Kidney epithelial cell (primary cell): ENCODE data around the gene PRIMA1. TPM values are rescaled to one million over a fixed set of nuclear protein-coding genes. Genes with fewer than 3 reads are reported as not detected.

Experiments used
- DNase-seq: peaks from one replicate; pipeline ENCODE4 v3.0.0-alpha.2; 2010; ENCODE audit warnings: low read depth
- H3K27me3 ChIP-seq: 2 replicates; pipeline ENCODE4 v1.6.0; 2011; ENCODE audit warnings: low read length; ENCODE audit not compliant: control insufficient read depth, insufficient read depth
- H3K36me3 ChIP-seq: 2 replicates; pipeline ENCODE4 v1.5.1; 2011; ENCODE audit warnings: low read length; ENCODE audit not compliant: control insufficient read depth, insufficient read depth
- H3K4me3 ChIP-seq: 2 replicates; pipeline ENCODE4 v1.5.1; 2011; ENCODE audit warnings: low read depth, mild to moderate bottlenecking, control low read depth, low read length
- CTCF ChIP-seq: IDR thresholded peaks from 2 replicates; pipeline ENCODE4 v1.5.1; 2011; ENCODE audit warnings: mild to moderate bottlenecking, moderate library complexity, low read length, control low read depth, inconsistent platforms; ENCODE audit not compliant: insufficient read depth, poor library complexity, severe bottlenecking
- total RNA-seq: library from RNA; depleted of rRNA; stranded (reverse); fragments of >200 nt; gene quantifications from 2 replicates; pipeline ENCODE4 v1.2.3, GENCODE V29; 2015

PRIMA1 gene
- total RNA-seq, 1 donor from 2014 or later, result not detected

DNA sequence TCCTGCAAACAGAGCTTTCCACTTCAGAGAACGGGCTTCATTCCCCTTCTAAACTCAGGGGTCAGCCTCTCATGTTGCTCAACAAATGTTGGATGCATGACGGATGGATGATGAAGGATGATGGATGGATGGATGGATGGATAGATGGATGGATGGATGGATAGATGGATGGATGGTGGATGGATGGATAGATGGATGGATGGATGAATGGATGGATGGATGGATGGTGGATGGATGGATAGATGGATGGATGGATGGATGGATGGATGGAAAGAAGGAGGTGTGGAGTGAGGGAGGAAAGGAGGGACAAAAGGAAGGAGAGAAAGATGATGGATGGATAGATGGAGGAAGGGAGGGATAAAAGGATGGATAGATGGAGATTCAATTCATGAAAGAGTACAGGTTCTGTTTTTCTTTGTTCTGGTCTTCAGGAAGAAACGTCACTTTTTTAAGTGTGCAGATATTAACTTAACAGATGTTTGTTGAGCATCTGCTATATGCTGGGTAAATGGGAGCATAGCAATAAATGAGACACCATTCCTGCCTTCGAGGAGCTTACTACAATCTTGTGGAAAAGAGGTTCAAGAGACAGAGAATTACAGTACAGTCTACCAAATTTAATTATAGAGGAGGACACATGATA lies 41.7 kb upstream of the PRIMA1 start:
- TF ChIP-seq CTCF, result no peak
- Histone ChIP-seq H3K36me3 (no peaks in the 10 kb centered on the region), H3K4me3 (no peak overlapping the region), H3K27me3 (no peaks in the 10 kb centered on the region)
- DNase-seq, result no peak

GRCh38 chr14:93825235-93825553 lies 36.9 kb upstream of the PRIMA1 start:
- DNase-seq, result no peak
- no peaks in the 10 kb centered on the region for H3K36me3 ChIP-seq
- no peak for TF ChIP-seq CTCF
- no peaks in the 10 kb centered on the region for H3K27me3 ChIP-seq
- no peak overlapping the region for H3K4me3 ChIP-seq

DNA sequence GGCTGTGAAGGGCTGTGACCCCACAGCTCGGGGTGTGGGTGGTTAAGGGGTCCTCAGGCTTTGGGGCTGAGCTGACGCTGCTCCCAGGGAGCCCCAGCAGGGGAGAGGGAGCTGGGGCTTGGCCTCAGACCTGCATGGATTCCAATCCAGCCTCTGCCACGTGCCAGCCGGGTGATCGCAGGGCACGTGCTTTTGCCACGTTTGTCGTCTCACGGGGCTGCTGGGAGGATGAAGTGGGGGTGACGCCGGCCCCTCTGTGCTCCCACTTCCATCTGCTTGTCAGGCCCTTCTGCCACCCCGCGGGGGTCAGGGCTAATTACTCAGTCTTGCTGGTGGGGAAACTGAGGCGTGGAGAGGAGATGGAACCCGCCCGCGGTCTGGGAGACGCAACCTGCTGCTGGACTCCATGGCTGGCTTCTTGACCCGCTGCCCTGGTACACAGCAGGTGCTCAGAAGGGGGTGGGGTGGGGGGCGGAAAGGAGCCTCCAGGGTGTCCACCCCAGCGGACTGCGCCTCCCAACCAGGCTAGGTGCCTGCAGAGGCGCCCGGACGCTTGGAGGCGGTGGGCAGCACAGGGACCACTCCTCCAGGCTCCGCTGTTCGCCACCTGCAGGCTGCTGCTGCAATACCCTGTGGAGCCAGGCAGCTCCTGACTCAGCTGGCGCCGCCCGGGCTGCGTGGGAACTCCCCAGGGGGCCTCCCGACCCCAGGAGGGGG lies 36.4 kb upstream of the PRIMA1 start:
- Histone ChIP-seq H3K4me3 (no peak overlapping the region), H3K27me3 (no peaks in the 10 kb centered on the region), H3K36me3 (no peaks in the 10 kb centered on the region)
- DNase-seq, result no peak
- TF ChIP-seq CTCF, result no peak

GRCh38 chr14:93824076-93824475 lies 35.8 kb upstream of the PRIMA1 start:
- DNase-seq, result no peak
- no peaks in the 10 kb centered on the region for H3K36me3 ChIP-seq
- H3K4me3 ChIP-seq, result no peak overlapping the region
- TF ChIP-seq CTCF, result no peak
- no peaks in the 10 kb centered on the region for H3K27me3 ChIP-seq

- no peaks in the 10 kb centered on the region for H3K36me3 ChIP-seq
- TF ChIP-seq CTCF, result no peak
- no peak overlapping the region for H3K4me3 ChIP-seq
- no peak for DNase-seq
- H3K27me3 ChIP-seq, result no peaks in the 10 kb centered on the region
Observed at GRCh38 chr14:93821051-93821450, 32.8 kb upstream of the PRIMA1 start.

- no peaks in the 10 kb centered on the region for H3K36me3 ChIP-seq
- no peak overlapping the region for H3K4me3 ChIP-seq
- TF ChIP-seq CTCF, result no peak
- H3K27me3 ChIP-seq, result no peaks in the 10 kb centered on the region
- no peak for DNase-seq
Observed at GRCh38 chr14:93818857-93819256, 30.6 kb upstream of the PRIMA1 start.
